HCT116 (cell line): Measurements from ENCODE around the gene GLO1. TPM values are rescaled to one million over a fixed set of nuclear protein-coding genes. Genes with fewer than 3 reads are reported as not detected.

Experiments
- ATAC-seq: fragments of 200-7000 bp; cut with Tn5 transposase; 2 replicates; pipeline ENCODE4 v1.9.1; 2020; ENCODE audit warnings: mild to moderate bottlenecking, moderate library complexity
- BruUV-seq: library from RNA; stranded (reverse); fragments of 400-500 nt; replicated peaks from 2 replicates; lab custom pipeline; 2021; lab: Mats Ljungman, UMichigan
- CTCF ChIA-PET: fragments of 300-600 bp; sonication (Branson Sonifier 250); formaldehyde crosslinking; loops from one replicate; lab custom pipeline; 2021; ENCODE audit warnings: antibody characterized with exemption; lab: Charles Lee
- POLR2A ChIA-PET: fragments of 300-600, 350-600 bp; sonication (Branson Sonifier 250); formaldehyde crosslinking; loops from one replicate; lab custom pipeline; 2021; ENCODE audit warnings: antibody characterized with exemption; lab: Charles Lee
- RAD21 ChIA-PET, 2 experiments: fragments of 300-600 bp; sonication (Branson Sonifier 250); formaldehyde crosslinking; loops; one replicate each; lab custom pipeline; 2023; ENCODE audit warnings: low total read pairs in 2 of 2; ENCODE audit not compliant: uncharacterized antibody in 2 of 2, unreplicated experiment in 2 of 2, low non-redundant PET in 1 of 2; lab: Charles Lee
- DNase-seq: peaks from one replicate; pipeline ENCODE4 v3.0.0-alpha.2; 2010; ENCODE audit warnings: low read depth, low spot score
- H2AFZ ChIP-seq: fragments of 200-600 bp; shearing (Covaris generic), sonication (generic); 2 replicates; pipeline ENCODE4 v1.6.1; 2017; ENCODE audit warnings: low read depth, mixed run types, mixed read lengths, antibody characterized with exemption, low read length; ENCODE audit not compliant: poor library complexity, severe bottlenecking
- H3K27ac ChIP-seq: 2 replicates; pipeline ENCODE4 v1.5.1; 2012; ENCODE audit warnings: low read depth, low read length
- H3K27me3 ChIP-seq: fragments of 200-600 bp; sonication (generic); 2 replicates; pipeline ENCODE4 v1.6.1; 2016; ENCODE audit warnings: mixed run types, low read length, mixed read lengths; ENCODE audit not compliant: insufficient read depth
- H3K36me3 ChIP-seq, 2 experiments: fragments of 200-500 bp in 1 of 2; fragments of 200-600 bp in 1 of 2; sonication (Bioruptor generic) in 1 of 2; sonication (generic) in 1 of 2; 2 replicates each; pipeline versions ENCODE4 v1.5.1 to v1.6.1; 2014 to 2016; ENCODE audit warnings: low read length in 2 of 2, inconsistent platforms in 1 of 2, mixed read lengths in 1 of 2, mixed run types in 1 of 2; ENCODE audit not compliant: insufficient read depth in 2 of 2, control insufficient read depth in 1 of 2
- H3K4me1 ChIP-seq, 2 experiments: fragments of 200-600 bp in 1 of 2; sonication (generic) in 1 of 2; 2 replicates each; pipeline versions ENCODE4 v1.5.1 to v1.6.1; 2012 to 2017; ENCODE audit warnings: low read length in 2 of 2, inconsistent platforms in 1 of 2, mild to moderate bottlenecking in 1 of 2, mixed read lengths in 1 of 2, mixed run types in 1 of 2, moderate library complexity in 1 of 2; ENCODE audit not compliant: insufficient read depth in 2 of 2, control insufficient read depth in 1 of 2
- H3K4me2 ChIP-seq: fragments of 200-600 bp; sonication (generic); 2 replicates; pipeline ENCODE4 v1.6.1; 2017; ENCODE audit warnings: mixed run types, low read length, mixed read lengths
- H3K4me3 ChIP-seq, 2 experiments: fragments of 200-600 bp in 1 of 2; sonication (generic) in 1 of 2; replicated peaks in 1 of 2; 2 replicates each; pipeline ENCODE4 v1.5.1; 2011 to 2016; ENCODE audit warnings: low read length in 2 of 2, control low read depth in 1 of 2, low read depth in 1 of 2, mild to moderate bottlenecking in 1 of 2, mixed read lengths in 1 of 2, mixed run types in 1 of 2
- H3K79me2 ChIP-seq: fragments of 200-600 bp; sonication (generic); 2 replicates; pipeline ENCODE4 v1.6.1; 2017; ENCODE audit warnings: mild to moderate bottlenecking, mixed run types, low read length, moderate library complexity, mixed read lengths; ENCODE audit not compliant: insufficient read depth
- H3K9ac ChIP-seq: fragments of 200-600 bp; sonication (generic); 2 replicates; pipeline ENCODE4 v1.6.1; 2016; ENCODE audit warnings: low read length, mixed read lengths
- H3K9me2 ChIP-seq: fragments of 200-600 bp; sonication (generic), shearing (Covaris generic); 2 replicates; pipeline ENCODE4 v1.6.1; 2017; ENCODE audit warnings: mixed run types, mild to moderate bottlenecking, moderate library complexity; ENCODE audit not compliant: insufficient read depth
- H3K9me3 ChIP-seq, 2 experiments: fragments of 200-500 bp in 1 of 2; fragments of 200-600 bp in 1 of 2; sonication (Bioruptor generic) in 1 of 2; sonication (generic) in 1 of 2; 2 replicates each; pipeline ENCODE4 v1.6.1; 2014 to 2017; ENCODE audit warnings: low read length in 2 of 2, mixed read lengths in 2 of 2, inconsistent platforms in 1 of 2, low read depth in 1 of 2, mild to moderate bottlenecking in 1 of 2, mixed run types in 1 of 2, moderate library complexity in 1 of 2; ENCODE audit not compliant: control insufficient read depth in 1 of 2, insufficient read depth in 1 of 2
- H4K20me1 ChIP-seq: fragments of 200-600 bp; sonication (generic), shearing (Covaris generic); 2 replicates; pipeline ENCODE4 v1.6.1; 2017; ENCODE audit warnings: mixed run types, mild to moderate bottlenecking, moderate library complexity; ENCODE audit not compliant: insufficient read depth
- CBX3 ChIP-seq: IDR thresholded peaks from 2 replicates; pipeline ENCODE4 v1.6.1; 2012; ENCODE audit warnings: low read depth
- CEBPB ChIP-seq: IDR thresholded peaks from 2 replicates; pipeline ENCODE4 v1.6.1; 2012; ENCODE audit warnings: low read depth
- EGR1 ChIP-seq: IDR thresholded peaks from 2 replicates; pipeline ENCODE4 v1.6.1; 2012; ENCODE audit warnings: low read depth
- ELF1 ChIP-seq: IDR thresholded peaks from 2 replicates; pipeline ENCODE4 v1.6.1; 2012; ENCODE audit warnings: low read depth, borderline replicate concordance
- EZH2 ChIP-seq: fragments of 200-600 bp; sonication (generic); IDR thresholded peaks from 2 replicates; pipeline ENCODE4 v1.6.1; 2017; ENCODE audit warnings: antibody characterized with exemption, mixed run types
- FOSL1 ChIP-seq: IDR thresholded peaks from 2 replicates; pipeline ENCODE4 v1.6.1; 2012; ENCODE audit warnings: low read depth
- JUND ChIP-seq: IDR thresholded peaks from 2 replicates; pipeline ENCODE4 v1.6.1; 2012
- POLR2A ChIP-seq: IDR thresholded peaks from 2 replicates; pipeline ENCODE4 v1.7.0; 2011; ENCODE audit warnings: borderline replicate concordance; ENCODE audit not compliant: insufficient read depth, insufficient read length; ENCODE audit errors: extremely low read depth
- RAD21 ChIP-seq: IDR thresholded peaks from 2 replicates; pipeline ENCODE4 v1.6.1; 2012; ENCODE audit warnings: low read depth, mild to moderate bottlenecking
- SIN3A ChIP-seq: IDR thresholded peaks from 2 replicates; pipeline ENCODE4 v1.6.1; 2012; ENCODE audit warnings: low read depth
- SRF ChIP-seq: IDR thresholded peaks from 2 replicates; pipeline ENCODE4 v1.6.1; 2012; ENCODE audit warnings: low read depth
- TCF7L2 ChIP-seq: IDR thresholded peaks from 2 replicates; pipeline ENCODE4 v1.7.0; 2011; ENCODE audit warnings: borderline replicate concordance, inconsistent platforms; ENCODE audit not compliant: insufficient read depth, insufficient read length; ENCODE audit errors: extremely low read depth
- YY1 ChIP-seq: IDR thresholded peaks from 2 replicates; pipeline ENCODE4 v1.6.1; 2011; ENCODE audit warnings: low read length, low read depth, moderate library complexity, mild to moderate bottlenecking; ENCODE audit not compliant: insufficient replicate concordance; ENCODE audit errors: extremely low read depth
- ZFX ChIP-seq: fragments of 450-650 bp; IDR thresholded peaks from 2 replicates; pipeline ENCODE4 v1.6.1; 2017
- ZNF274 ChIP-seq: fragments of 200-500 bp; sonication (Bioruptor generic); IDR thresholded peaks from 2 replicates; pipeline ENCODE4 v1.6.1; 2014; ENCODE audit warnings: mild to moderate bottlenecking, low read depth, low read length, inconsistent platforms
- intact Hi-C: fragments of 100-400 bp; cut with micrococcal nuclease; formaldehyde crosslinking; loops from 2 replicates; pipeline ENCODE4 v1.10.0; 2022
- total RNA-seq: library from RNA; stranded (reverse); gene quantifications from one replicate; pipeline ENCODE4 v1.2.1, GENCODE V29; 2021; ENCODE audit not compliant: unreplicated experiment
- TF ChIP-seq, protein P1 (sequence below): IDR thresholded peaks from 2 replicates; pipeline ENCODE4 v1.6.1; 2012
- TF ChIP-seq, protein P2 (sequence below): IDR thresholded peaks from 2 replicates; pipeline ENCODE4 v1.6.1; 2012
- TF ChIP-seq, protein P3 (sequence below), 3 experiments: fragments of 200-600 bp in 1 of 3; sonication (generic) in 1 of 3; IDR thresholded peaks in 2 of 3; conservative IDR thresholded peaks in 1 of 3; 2 replicates each; pipeline ENCODE4 v1.5.1; 2012 to 2017; ENCODE audit warnings: low read depth in 2 of 3, low read length in 2 of 3, antibody characterized with exemption in 1 of 3, borderline replicate concordance in 1 of 3, control low read depth in 1 of 3, mild to moderate bottlenecking in 1 of 3, mixed read lengths in 1 of 3, mixed run types in 1 of 3, moderate library complexity in 1 of 3; ENCODE audit not compliant: insufficient read depth in 1 of 3
- TF ChIP-seq, protein P4 (sequence below): IDR thresholded peaks from 2 replicates; pipeline ENCODE4 v1.6.1; 2012; ENCODE audit warnings: low read depth
- TF ChIP-seq, protein P5 (sequence below): IDR thresholded peaks from 2 replicates; pipeline ENCODE4 v1.6.1; 2011; ENCODE audit warnings: mild to moderate bottlenecking, low read length, moderate library complexity; ENCODE audit not compliant: insufficient replicate concordance; ENCODE audit errors: extremely low read depth

Gene GLO1
- total RNA-seq, 1 experiment from 2014 or later, result 191 TPM

DNA sequence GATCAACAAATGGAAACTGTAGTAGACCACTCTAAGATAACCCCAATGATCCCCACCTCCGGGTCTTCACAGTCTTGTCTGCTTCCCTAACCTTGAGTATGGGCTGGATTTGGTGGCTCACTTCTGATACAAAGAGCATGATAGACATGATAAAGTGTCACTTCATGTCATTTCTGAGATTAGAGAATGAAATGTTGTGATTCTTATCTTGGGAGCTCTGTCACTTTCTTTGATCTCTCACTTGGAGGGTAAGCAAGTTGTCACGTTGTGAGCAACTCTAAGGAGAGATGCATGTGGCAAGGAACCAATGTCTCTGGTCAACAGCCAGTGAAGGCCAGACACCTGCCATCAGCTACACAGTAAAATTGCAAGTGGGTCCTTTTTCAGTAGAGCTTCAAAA lies 3.0 kb upstream of the GLO1 start:
- Histone ChIP-seq H3K36me3 (peaks cover 2 to 5% of the 10 kb centered on the region in 2 experiments; a peak in 1 of 4 replicates), H4K20me1 (no peaks in the 10 kb centered on the region)
- CTCF ChIA-PET, result no interaction called here
- no peak for TF ChIP-seq EGR1
- no peak for TF ChIP-seq CBX3
- TF ChIP-seq, protein P1, sequence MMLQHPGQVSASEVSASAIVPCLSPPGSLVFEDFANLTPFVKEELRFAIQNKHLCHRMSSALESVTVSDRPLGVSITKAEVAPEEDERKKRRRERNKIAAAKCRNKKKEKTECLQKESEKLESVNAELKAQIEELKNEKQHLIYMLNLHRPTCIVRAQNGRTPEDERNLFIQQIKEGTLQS, result no peak
- TF ChIP-seq CEBPB, result no peak
- TF ChIP-seq FOSL1, result no peak
- TF ChIP-seq EZH2, result no peak
- TF ChIP-seq YY1, result no peak
- TF ChIP-seq, protein P2, sequence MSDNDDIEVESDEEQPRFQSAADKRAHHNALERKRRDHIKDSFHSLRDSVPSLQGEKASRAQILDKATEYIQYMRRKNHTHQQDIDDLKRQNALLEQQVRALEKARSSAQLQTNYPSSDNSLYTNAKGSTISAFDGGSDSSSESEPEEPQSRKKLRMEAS, result no peak
- TF ChIP-seq SIN3A, result no peak
- TF ChIP-seq, protein P3, sequence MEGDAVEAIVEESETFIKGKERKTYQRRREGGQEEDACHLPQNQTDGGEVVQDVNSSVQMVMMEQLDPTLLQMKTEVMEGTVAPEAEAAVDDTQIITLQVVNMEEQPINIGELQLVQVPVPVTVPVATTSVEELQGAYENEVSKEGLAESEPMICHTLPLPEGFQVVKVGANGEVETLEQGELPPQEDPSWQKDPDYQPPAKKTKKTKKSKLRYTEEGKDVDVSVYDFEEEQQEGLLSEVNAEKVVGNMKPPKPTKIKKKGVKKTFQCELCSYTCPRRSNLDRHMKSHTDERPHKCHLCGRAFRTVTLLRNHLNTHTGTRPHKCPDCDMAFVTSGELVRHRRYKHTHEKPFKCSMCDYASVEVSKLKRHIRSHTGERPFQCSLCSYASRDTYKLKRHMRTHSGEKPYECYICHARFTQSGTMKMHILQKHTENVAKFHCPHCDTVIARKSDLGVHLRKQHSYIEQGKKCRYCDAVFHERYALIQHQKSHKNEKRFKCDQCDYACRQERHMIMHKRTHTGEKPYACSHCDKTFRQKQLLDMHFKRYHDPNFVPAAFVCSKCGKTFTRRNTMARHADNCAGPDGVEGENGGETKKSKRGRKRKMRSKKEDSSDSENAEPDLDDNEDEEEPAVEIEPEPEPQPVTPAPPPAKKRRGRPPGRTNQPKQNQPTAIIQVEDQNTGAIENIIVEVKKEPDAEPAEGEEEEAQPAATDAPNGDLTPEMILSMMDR (IDR thresholded peaks at IDR 0.05 in 2 of 3, conservative IDR thresholded peaks at IDR 0.05 in 1 of 3; ENCODE audit: borderline replicate concordance in 1 of 3, insufficient read depth in 1 of 3, low read depth in 2 of 3, low read length in 2 of 3), result no peak
- no peak for TF ChIP-seq RAD21
- no peak for TF ChIP-seq ELF1
- no peak for TF ChIP-seq ZFX
- no peak for TF ChIP-seq TCF7L2
- no peak for TF ChIP-seq SRF
- TF ChIP-seq, protein P4, sequence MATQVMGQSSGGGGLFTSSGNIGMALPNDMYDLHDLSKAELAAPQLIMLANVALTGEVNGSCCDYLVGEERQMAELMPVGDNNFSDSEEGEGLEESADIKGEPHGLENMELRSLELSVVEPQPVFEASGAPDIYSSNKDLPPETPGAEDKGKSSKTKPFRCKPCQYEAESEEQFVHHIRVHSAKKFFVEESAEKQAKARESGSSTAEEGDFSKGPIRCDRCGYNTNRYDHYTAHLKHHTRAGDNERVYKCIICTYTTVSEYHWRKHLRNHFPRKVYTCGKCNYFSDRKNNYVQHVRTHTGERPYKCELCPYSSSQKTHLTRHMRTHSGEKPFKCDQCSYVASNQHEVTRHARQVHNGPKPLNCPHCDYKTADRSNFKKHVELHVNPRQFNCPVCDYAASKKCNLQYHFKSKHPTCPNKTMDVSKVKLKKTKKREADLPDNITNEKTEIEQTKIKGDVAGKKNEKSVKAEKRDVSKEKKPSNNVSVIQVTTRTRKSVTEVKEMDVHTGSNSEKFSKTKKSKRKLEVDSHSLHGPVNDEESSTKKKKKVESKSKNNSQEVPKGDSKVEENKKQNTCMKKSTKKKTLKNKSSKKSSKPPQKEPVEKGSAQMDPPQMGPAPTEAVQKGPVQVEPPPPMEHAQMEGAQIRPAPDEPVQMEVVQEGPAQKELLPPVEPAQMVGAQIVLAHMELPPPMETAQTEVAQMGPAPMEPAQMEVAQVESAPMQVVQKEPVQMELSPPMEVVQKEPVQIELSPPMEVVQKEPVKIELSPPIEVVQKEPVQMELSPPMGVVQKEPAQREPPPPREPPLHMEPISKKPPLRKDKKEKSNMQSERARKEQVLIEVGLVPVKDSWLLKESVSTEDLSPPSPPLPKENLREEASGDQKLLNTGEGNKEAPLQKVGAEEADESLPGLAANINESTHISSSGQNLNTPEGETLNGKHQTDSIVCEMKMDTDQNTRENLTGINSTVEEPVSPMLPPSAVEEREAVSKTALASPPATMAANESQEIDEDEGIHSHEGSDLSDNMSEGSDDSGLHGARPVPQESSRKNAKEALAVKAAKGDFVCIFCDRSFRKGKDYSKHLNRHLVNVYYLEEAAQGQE, result no peak
- TF ChIP-seq, protein P5, sequence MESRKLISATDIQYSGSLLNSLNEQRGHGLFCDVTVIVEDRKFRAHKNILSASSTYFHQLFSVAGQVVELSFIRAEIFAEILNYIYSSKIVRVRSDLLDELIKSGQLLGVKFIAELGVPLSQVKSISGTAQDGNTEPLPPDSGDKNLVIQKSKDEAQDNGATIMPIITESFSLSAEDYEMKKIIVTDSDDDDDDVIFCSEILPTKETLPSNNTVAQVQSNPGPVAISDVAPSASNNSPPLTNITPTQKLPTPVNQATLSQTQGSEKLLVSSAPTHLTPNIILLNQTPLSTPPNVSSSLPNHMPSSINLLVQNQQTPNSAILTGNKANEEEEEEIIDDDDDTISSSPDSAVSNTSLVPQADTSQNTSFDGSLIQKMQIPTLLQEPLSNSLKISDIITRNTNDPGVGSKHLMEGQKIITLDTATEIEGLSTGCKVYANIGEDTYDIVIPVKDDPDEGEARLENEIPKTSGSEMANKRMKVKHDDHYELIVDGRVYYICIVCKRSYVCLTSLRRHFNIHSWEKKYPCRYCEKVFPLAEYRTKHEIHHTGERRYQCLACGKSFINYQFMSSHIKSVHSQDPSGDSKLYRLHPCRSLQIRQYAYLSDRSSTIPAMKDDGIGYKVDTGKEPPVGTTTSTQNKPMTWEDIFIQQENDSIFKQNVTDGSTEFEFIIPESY, result no peak
- no peak for TF ChIP-seq JUND
- TF ChIP-seq ZNF274, result no peak
- TF ChIP-seq POLR2A, result no peak
- TF ChIP-seq, all 23 proteins: peak for 0
- no peak for DNase-seq
- no peak overlapping the region for H3K9ac ChIP-seq
- BruUV-seq, result no TSS peak
- POLR2A ChIA-PET, result no interaction called here
- no peak overlapping the region for H2AFZ ChIP-seq
- no peak for ATAC-seq
- H3K9me2 ChIP-seq, result no peaks in the 10 kb centered on the region
- H3K79me2 ChIP-seq, result peaks cover 20% of the 10 kb centered on the region
- H3K27me3 ChIP-seq, result no peaks in the 10 kb centered on the region
- peaks cover 0 to 11% of the 10 kb centered on the region in 2 experiments; a peak in 2 of 4 replicates for H3K4me1 ChIP-seq
- peaks cover 0 to 7% of the 10 kb centered on the region in 2 experiments; a peak in 1 of 4 replicates for H3K9me3 ChIP-seq
- no peak overlapping the region for H3K4me3 ChIP-seq
- no peak overlapping the region for H3K27ac ChIP-seq
- no peak overlapping the region for H3K4me2 ChIP-seq
- RAD21 ChIA-PET, result no interaction called here
- intact Hi-C loops, result no loop called here
